ENCODE measurements around the gene DLGAP1. TPM values are rescaled to one million over a fixed set of nuclear protein-coding genes. Genes with fewer than 3 reads are reported as not detected.

The DLGAP1 gene
- total and polyA plus RNA-seq, 10 of the 15 experiments (the other 5 are each of a cell fraction or from before 2014, with no cell fraction given): 0.23 to 27.6 (median 1.9) TPM

- no peak for TF ChIP-seq REST (IDR thresholded peaks at IDR 0.05; ENCODE audit: low read depth, low read length)
These were observed 503.1 kb downstream of the DLGAP1 start (continued) for GRCh38 chr18:3952031-3952430.

DNA sequence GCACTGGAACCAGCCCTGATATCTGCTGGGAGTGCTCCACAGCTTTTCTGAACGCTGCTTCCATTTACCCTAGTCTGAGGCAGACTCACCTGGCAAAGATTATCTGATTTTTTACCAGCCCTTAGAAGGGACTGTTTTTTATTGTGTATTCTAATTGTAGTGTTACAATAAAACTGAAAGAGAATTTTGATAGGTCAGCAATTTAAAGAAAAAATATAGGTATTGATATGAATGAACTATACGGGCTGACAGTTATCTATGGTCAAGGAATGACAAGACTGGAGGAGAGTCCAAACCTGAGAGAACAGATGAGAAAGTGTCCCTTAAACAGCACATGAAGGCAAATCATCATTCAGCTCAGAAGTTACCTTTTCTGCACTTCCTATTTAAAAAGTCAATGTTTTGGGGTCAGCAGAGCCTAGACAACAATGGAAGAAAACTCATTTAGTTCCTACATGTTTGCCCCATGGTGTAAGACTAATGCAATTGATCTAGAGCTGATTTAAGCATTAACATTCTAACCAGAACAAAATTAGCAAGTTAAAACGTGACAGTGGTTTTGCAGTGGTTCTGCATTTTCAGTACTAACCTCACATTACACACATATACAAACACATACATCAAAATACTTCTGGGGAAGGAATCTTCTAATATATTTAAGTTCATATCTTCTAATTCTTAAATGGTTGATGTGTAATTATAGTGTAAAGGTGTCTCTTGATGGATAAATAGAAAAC is 504.3 kb downstream of the DLGAP1 start:
- BruUV-seq (replicated peaks): no TSS peak
- Histone ChIP-seq H3K27me3 (replicated peaks in 1 of 2; ENCODE audit: control insufficient read depth in 2 of 2, insufficient read depth in 2 of 2, low read length in 1 of 2) (no peaks in the 10 kb centered on the region), H3K9ac (ENCODE audit: control insufficient read depth, insufficient read depth, low read length) (no peak overlapping the region), H4K20me1 (ENCODE audit: control insufficient read depth, insufficient read depth) (no peaks in the 10 kb centered on the region), H3K79me2 (ENCODE audit: control insufficient read depth, insufficient read depth, low read length) (no peaks in the 10 kb centered on the region), H3K4me3 (no peak overlapping the region), H3K4me2 (ENCODE audit: control insufficient read depth, insufficient read depth) (no peak overlapping the region), H2AFZ (ENCODE audit: control insufficient read depth, low read depth, low read length) (no peak overlapping the region), H3K27ac (ENCODE audit: control insufficient read depth, insufficient read depth) (no peak overlapping the region), H3K4me1 (ENCODE audit: control insufficient read depth, insufficient read depth, low read length) (no peaks in the 10 kb centered on the region), H3K9me3 (replicated peaks; ENCODE audit: control insufficient read depth, insufficient read depth, low read length) (no peaks in the 10 kb centered on the region), H3K36me3 (ENCODE audit: control insufficient read depth in 2 of 2, insufficient read depth in 2 of 2, low read length in 1 of 2) (no peaks in the 10 kb centered on the region)
- RAD21 ChIA-PET (ENCODE audit: unreplicated experiment): no interaction called here
- POLR2A ChIA-PET: no interaction called here
- CTCF ChIA-PET: interaction anchor here (1.1 to 1.3 kb wide), 2 partner anchors 13 to 20 kb away, joined by 3 to 5 read pairs; no protein-coding TSS in a partner anchor
- FAIRE-seq: no peak
- peak; percentile 59 to 64; a peak in 3 of 4 replicates for TF ChIP-seq BHLHE40 (IDR thresholded peaks at IDR 0.05; ENCODE audit: borderline replicate concordance in 1 of 2, low read depth in 2 of 2, low read length in 1 of 2)
- TF ChIP-seq TAF1 (IDR thresholded peaks at IDR 0.05; ENCODE audit: borderline replicate concordance, low read depth, low read length): no peak
- TF ChIP-seq, protein P1, sequence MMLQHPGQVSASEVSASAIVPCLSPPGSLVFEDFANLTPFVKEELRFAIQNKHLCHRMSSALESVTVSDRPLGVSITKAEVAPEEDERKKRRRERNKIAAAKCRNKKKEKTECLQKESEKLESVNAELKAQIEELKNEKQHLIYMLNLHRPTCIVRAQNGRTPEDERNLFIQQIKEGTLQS (IDR thresholded peaks at IDR 0.05; ENCODE audit: borderline replicate concordance, extremely low read depth, low read depth, low read length): no peak
- no peak for TF ChIP-seq E2F4 (IDR thresholded peaks at IDR 0.05; ENCODE audit: low read depth, low read length)
- no peak for TF ChIP-seq STAT3 (IDR thresholded peaks at IDR 0.05; ENCODE audit: low read depth, low read length)
- no peak for TF ChIP-seq TCF7 (IDR thresholded peaks at IDR 0.05; ENCODE audit: borderline replicate concordance)
- intact Hi-C loops (cut with micrococcal nuclease; ENCODE audit: unreplicated experiment): no loop called here
- ATAC-seq: no peak
- in situ Hi-C loops (cut with MboI): no loop called here
- SMC1A ChIA-PET (ENCODE audit: uncharacterized antibody, unreplicated experiment): interaction anchor here (1.3 to 2.3 kb wide), 3 partner anchors 9 to 45 kb away, joined by 3 to 6 read pairs (median 4); no protein-coding TSS in a partner anchor
- WGBS (ENCODE audit: insufficient coverage, insufficient replicate concordance, low lambda C conversion rate, missing lambda C conversion rate): 4% methylated on average over 3 of the region's 3 CpGs
- DNase-seq (ENCODE audit: low read depth, low spot score): no peak
